ENCODE results near the gene MYF6. TPM values are rescaled to one million over a fixed set of nuclear protein-coding genes. Genes with fewer than 3 reads are reported as not detected.

Gene MYF6
- total and polyA plus RNA-seq, 2 donors (not counting 1 experiment from before 2014, with no cell fraction given) = not detected

DNA sequence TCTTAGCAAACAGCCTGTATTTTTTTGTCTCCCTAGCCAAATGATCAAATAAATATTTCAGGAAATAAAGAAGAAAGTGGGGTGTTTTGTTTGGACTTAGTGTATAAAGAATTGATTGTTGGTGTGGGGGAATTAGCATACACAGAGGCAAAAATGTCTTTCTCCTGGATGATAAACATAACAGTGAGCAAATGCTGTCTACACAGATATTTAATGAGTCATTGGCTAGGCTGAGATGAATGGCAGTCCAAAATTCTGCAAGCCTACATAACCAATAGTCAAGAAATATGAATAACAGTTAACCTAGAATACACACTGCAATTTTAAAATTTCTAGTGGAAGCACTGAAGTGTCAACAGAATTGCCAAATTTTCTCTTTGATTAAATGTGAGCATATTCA lies 45.0 kb downstream of the MYF6 start:
- H3K9ac ChIP-seq (ENCODE audit: insufficient read depth, low read length) = no peak overlapping the region
- no peak overlapping the region for H3K27ac ChIP-seq (ENCODE audit: insufficient read depth, low read length)
- no peaks in the 10 kb centered on the region for H3K36me3 ChIP-seq (ENCODE audit: control insufficient read depth, insufficient read depth, low read length)
- H3K4me3 ChIP-seq (replicated peaks in 1 of 4; ENCODE audit: control extremely low read depth in 1 of 4, insufficient read depth in 1 of 4, low read depth in 3 of 4, low read length in 4 of 4) = no peak overlapping the region
- H3K4me1 ChIP-seq (ENCODE audit: control insufficient read depth, extremely low read depth, insufficient read depth, low read length) = no peaks in the 10 kb centered on the region
- no peaks in the 10 kb centered on the region for H3K27me3 ChIP-seq (ENCODE audit: control insufficient read depth, insufficient read depth, low read length)
- TF ChIP-seq, protein P1, sequence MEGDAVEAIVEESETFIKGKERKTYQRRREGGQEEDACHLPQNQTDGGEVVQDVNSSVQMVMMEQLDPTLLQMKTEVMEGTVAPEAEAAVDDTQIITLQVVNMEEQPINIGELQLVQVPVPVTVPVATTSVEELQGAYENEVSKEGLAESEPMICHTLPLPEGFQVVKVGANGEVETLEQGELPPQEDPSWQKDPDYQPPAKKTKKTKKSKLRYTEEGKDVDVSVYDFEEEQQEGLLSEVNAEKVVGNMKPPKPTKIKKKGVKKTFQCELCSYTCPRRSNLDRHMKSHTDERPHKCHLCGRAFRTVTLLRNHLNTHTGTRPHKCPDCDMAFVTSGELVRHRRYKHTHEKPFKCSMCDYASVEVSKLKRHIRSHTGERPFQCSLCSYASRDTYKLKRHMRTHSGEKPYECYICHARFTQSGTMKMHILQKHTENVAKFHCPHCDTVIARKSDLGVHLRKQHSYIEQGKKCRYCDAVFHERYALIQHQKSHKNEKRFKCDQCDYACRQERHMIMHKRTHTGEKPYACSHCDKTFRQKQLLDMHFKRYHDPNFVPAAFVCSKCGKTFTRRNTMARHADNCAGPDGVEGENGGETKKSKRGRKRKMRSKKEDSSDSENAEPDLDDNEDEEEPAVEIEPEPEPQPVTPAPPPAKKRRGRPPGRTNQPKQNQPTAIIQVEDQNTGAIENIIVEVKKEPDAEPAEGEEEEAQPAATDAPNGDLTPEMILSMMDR (conservative IDR thresholded peaks at IDR 0.05 in 1 of 2, IDR thresholded peaks at IDR 0.05 in 1 of 2; ENCODE audit: low read depth in 1 of 2, low read length in 2 of 2) = no peak
- no peak for TF ChIP-seq EZH2 (IDR thresholded peaks at IDR 0.05; ENCODE audit: low read length, missing control alignments)
- H4K20me1 ChIP-seq (ENCODE audit: control insufficient read depth, extremely low read depth, insufficient read depth, low read length) = no peaks in the 10 kb centered on the region
- no peaks in the 10 kb centered on the region for H3K79me2 ChIP-seq (ENCODE audit: control insufficient read depth, insufficient read depth, low read length)
- DNase-seq (ENCODE audit: low read depth in 2 of 2) = peak in 1 of 2 donors; percentile 25
- no peak overlapping the region for H2AFZ ChIP-seq (ENCODE audit: low read length)
- H3K9me3 ChIP-seq (ENCODE audit: control insufficient read depth, insufficient read depth, low read depth, low read length) = no peaks in the 10 kb centered on the region
- H3K4me2 ChIP-seq (ENCODE audit: extremely low read depth, insufficient read depth, low read length) = no peak overlapping the region

DNA sequence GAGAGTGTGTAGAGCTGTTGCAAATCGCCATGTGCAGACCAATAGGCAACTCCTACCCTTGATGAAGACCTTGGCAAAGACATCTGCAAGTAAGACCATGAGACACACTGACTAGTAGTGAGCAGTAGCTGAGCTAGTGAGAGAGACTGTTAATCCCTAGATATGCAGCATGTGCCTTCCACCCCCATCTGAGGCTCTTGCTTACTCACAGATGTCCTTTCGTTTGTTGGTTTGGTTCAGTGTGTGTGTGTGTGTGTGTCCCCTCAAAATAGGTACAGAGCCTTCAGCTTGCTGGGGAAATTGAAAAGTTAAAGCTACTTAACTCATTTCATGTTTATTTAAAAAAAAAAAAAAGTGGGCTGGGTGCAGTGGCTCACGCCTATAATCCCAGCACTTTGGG lies 46.8 kb downstream of the MYF6 start:
- H3K27ac ChIP-seq (ENCODE audit: insufficient read depth, low read length) = no peak overlapping the region
- no peaks in the 10 kb centered on the region for H3K27me3 ChIP-seq (ENCODE audit: control insufficient read depth, insufficient read depth, low read length)
- H3K4me2 ChIP-seq (ENCODE audit: extremely low read depth, insufficient read depth, low read length) = no peak overlapping the region
- no peaks in the 10 kb centered on the region for H3K4me1 ChIP-seq (ENCODE audit: control insufficient read depth, extremely low read depth, insufficient read depth, low read length)
- no peaks in the 10 kb centered on the region for H3K36me3 ChIP-seq (ENCODE audit: control insufficient read depth, insufficient read depth, low read length)
- DNase-seq (ENCODE audit: low read depth in 2 of 2) = no peak
- H3K9ac ChIP-seq (ENCODE audit: insufficient read depth, low read length) = no peak overlapping the region
- no peaks in the 10 kb centered on the region for H4K20me1 ChIP-seq (ENCODE audit: control insufficient read depth, extremely low read depth, insufficient read depth, low read length)
- no peaks in the 10 kb centered on the region for H3K9me3 ChIP-seq (ENCODE audit: control insufficient read depth, insufficient read depth, low read depth, low read length)
- H3K79me2 ChIP-seq (ENCODE audit: control insufficient read depth, insufficient read depth, low read length) = no peaks in the 10 kb centered on the region
- no peak for TF ChIP-seq EZH2 (IDR thresholded peaks at IDR 0.05; ENCODE audit: low read length, missing control alignments)
- H2AFZ ChIP-seq (ENCODE audit: low read length) = no peak overlapping the region
- H3K4me3 ChIP-seq (replicated peaks in 1 of 4; ENCODE audit: control extremely low read depth in 1 of 4, insufficient read depth in 1 of 4, low read depth in 3 of 4, low read length in 4 of 4) = no peak overlapping the region

DNA sequence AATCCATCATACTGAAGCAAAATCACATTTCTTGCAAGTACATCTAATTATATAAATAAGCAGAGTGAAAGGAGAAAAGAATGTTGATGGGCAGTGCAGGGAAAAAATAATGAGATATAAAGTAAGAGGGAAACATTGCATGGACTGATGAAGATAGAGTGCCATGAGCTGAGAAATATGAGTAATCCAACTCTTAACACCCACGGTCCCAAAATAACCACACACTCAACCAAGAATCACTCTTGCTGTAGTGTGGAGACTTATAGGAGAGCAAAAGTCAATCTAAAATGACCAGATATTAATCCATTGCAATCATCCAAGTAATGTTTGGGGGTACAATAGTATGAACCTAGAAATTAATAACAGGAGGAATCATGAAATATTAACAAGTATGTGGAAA lies 49.4 kb downstream of the MYF6 start:
- DNase-seq (ENCODE audit: low read depth in 2 of 2) = peak; percentile 5 to 76
- H4K20me1 ChIP-seq (ENCODE audit: control insufficient read depth, extremely low read depth, insufficient read depth, low read length) = no peaks in the 10 kb centered on the region
- H3K79me2 ChIP-seq (ENCODE audit: control insufficient read depth, insufficient read depth, low read length) = no peaks in the 10 kb centered on the region
- H3K4me3 ChIP-seq (replicated peaks in 1 of 4; ENCODE audit: control extremely low read depth in 1 of 4, insufficient read depth in 1 of 4, low read depth in 3 of 4, low read length in 4 of 4) = no peak overlapping the region
- TF ChIP-seq, protein P1 (conservative IDR thresholded peaks at IDR 0.05 in 1 of 2, IDR thresholded peaks at IDR 0.05 in 1 of 2; ENCODE audit: low read depth in 1 of 2, low read length in 2 of 2) = no peak
- TF ChIP-seq EZH2 (IDR thresholded peaks at IDR 0.05; ENCODE audit: low read length, missing control alignments) = no peak
- no peak overlapping the region for H3K9ac ChIP-seq (ENCODE audit: insufficient read depth, low read length)
- no peaks in the 10 kb centered on the region for H3K9me3 ChIP-seq (ENCODE audit: control insufficient read depth, insufficient read depth, low read depth, low read length)
- H3K27ac ChIP-seq (ENCODE audit: insufficient read depth, low read length) = no peak overlapping the region
- no peaks in the 10 kb centered on the region for H3K4me1 ChIP-seq (ENCODE audit: control insufficient read depth, extremely low read depth, insufficient read depth, low read length)
- H3K36me3 ChIP-seq (ENCODE audit: control insufficient read depth, insufficient read depth, low read length) = no peaks in the 10 kb centered on the region
- no peak overlapping the region for H3K4me2 ChIP-seq (ENCODE audit: extremely low read depth, insufficient read depth, low read length)
- H3K27me3 ChIP-seq (ENCODE audit: control insufficient read depth, insufficient read depth, low read length) = no peaks in the 10 kb centered on the region
- H2AFZ ChIP-seq (ENCODE audit: low read length) = no peak overlapping the region

Other genes starting within 250 kb of the MYF6 start
- not detected in 2 replicates for gene MYF5, start 9.3 kb downstream of the MYF6 start, total RNA-seq
- gene MYF5, start 9.3 kb downstream of the MYF6 start, polyA plus RNA-seq = not detected in 2 replicates
- gene LIN7A, start 230.3 kb downstream of the MYF6 start, total RNA-seq = 9.5 and 22.8 TPM in 2 replicates
- 6.9 and 35.3 TPM in 2 replicates for gene LIN7A, start 230.3 kb downstream of the MYF6 start, polyA plus RNA-seq